Measurements from ENCODE around the gene SUMO4.

The SUMO4 gene

GRCh38 chr6:149445573-149445972 is 45.5 kb downstream of the SUMO4 start:
- Mint-ChIP-seq H3K4me3 (no peak overlapping the region), H3K27me3 (ENCODE audit: low read depth) (no peaks in the 10 kb centered on the region), H3K4me1 (ENCODE audit: low read depth) (no peaks in the 10 kb centered on the region), H3K9me3 (no peaks in the 10 kb centered on the region), H3K27ac (no peak overlapping the region), H3K36me3 (ENCODE audit: low read depth) (peaks cover 3% of the 10 kb centered on the region)
- no peak for DNase-seq (ENCODE audit: low spot score)

GRCh38 chr6:149446791-149447376 is 46.8 kb downstream of the SUMO4 start:
- H3K9me3 Mint-ChIP-seq: no peaks in the 10 kb centered on the region
- peaks cover 5% of the 10 kb centered on the region for H3K36me3 Mint-ChIP-seq (ENCODE audit: low read depth)
- H3K27ac Mint-ChIP-seq: no peak overlapping the region
- no peaks in the 10 kb centered on the region for H3K27me3 Mint-ChIP-seq (ENCODE audit: low read depth)
- no peaks in the 10 kb centered on the region for H3K4me1 Mint-ChIP-seq (ENCODE audit: low read depth)
- DNase-seq (ENCODE audit: low spot score): no peak
- H3K4me3 Mint-ChIP-seq: no peak overlapping the region

- H3K4me1 Mint-ChIP-seq (ENCODE audit: low read depth): no peaks in the 10 kb centered on the region
- no peak overlapping the region for H3K27ac Mint-ChIP-seq
- no peak overlapping the region for H3K4me3 Mint-ChIP-seq
- peaks cover 5% of the 10 kb centered on the region for H3K36me3 Mint-ChIP-seq (ENCODE audit: low read depth)
- H3K27me3 Mint-ChIP-seq (ENCODE audit: low read depth): no peaks in the 10 kb centered on the region
- no peaks in the 10 kb centered on the region for H3K9me3 Mint-ChIP-seq
- DNase-seq (ENCODE audit: low spot score): no peak
These were observed 48.9 kb downstream of the SUMO4 start for GRCh38 chr6:149448821-149449453.

- H3K4me3 Mint-ChIP-seq: peak overlapping the region; percentile 29
- H3K4me1 Mint-ChIP-seq (ENCODE audit: low read depth): no peaks in the 10 kb centered on the region
- H3K27me3 Mint-ChIP-seq (ENCODE audit: low read depth): no peaks in the 10 kb centered on the region
- no peak for DNase-seq (ENCODE audit: low spot score)
- no peaks in the 10 kb centered on the region for H3K9me3 Mint-ChIP-seq
- H3K36me3 Mint-ChIP-seq (ENCODE audit: low read depth): peaks cover 7% of the 10 kb centered on the region
- H3K27ac Mint-ChIP-seq: no peak overlapping the region
These were observed 50.0 kb downstream of the SUMO4 start for GRCh38 chr6:149449831-149450678.
